ENCODE measurements around the gene FOXL2NB.
"Not testable (repeated sequence)": the region's sequence is repeated elsewhere in the genome, so short reads cannot be mapped to it uniquely, and the experiment has no call there.

The FOXL2NB gene

GRCh38 chr3:138919325-138919724 is 27.7 kb upstream of the FOXL2NB start:
- Histone ChIP-seq H3K27ac (ENCODE audit: low read depth, low read length, poor library complexity, severe bottlenecking) (no peak overlapping the region), H3K9ac (ENCODE audit: low read length) (no peak overlapping the region), H3K9me3 (ENCODE audit: low read length) (no peaks in the 10 kb centered on the region), H3K36me3 (ENCODE audit: insufficient read depth, low read length) (no peaks in the 10 kb centered on the region), H4K20me1 (ENCODE audit: insufficient read depth, low read length) (no peaks in the 10 kb centered on the region), H3K4me2 (ENCODE audit: low read length) (no peak overlapping the region), H3K79me2 (ENCODE audit: insufficient read depth, low read length) (no peaks in the 10 kb centered on the region), H3K4me3 (ENCODE audit: low read depth, low read length, poor library complexity, severe bottlenecking) (no peak overlapping the region), H3F3A (ENCODE audit: insufficient read depth, low read length) (no peaks in the 10 kb centered on the region), H3K4me1 (ENCODE audit: insufficient read depth, low read length, severe bottlenecking) (peaks cover 5% of the 10 kb centered on the region), H3K27me3 (ENCODE audit: insufficient read depth, low read length) (no peaks in the 10 kb centered on the region; the same call in 1 of the 2 replicates), H2AFZ (ENCODE audit: low read length) (no peak overlapping the region), H3K9me2 (ENCODE audit: low read depth, low read length) (no peaks in the 10 kb centered on the region)
- TF ChIP-seq CTCF (IDR thresholded peaks at IDR 0.05; ENCODE audit: low read length) (peak; percentile 23; the same call in 1 of the 2 replicates), EZH2 (IDR thresholded peaks at IDR 0.05; ENCODE audit: borderline replicate concordance, low read length) (no peak)

GRCh38 chr3:138921316-138922292 is 25.4 kb upstream of the FOXL2NB start:
- H3K27ac ChIP-seq (ENCODE audit: low read depth, low read length, poor library complexity, severe bottlenecking) = no peak overlapping the region
- H3K4me2 ChIP-seq (ENCODE audit: low read length) = no peak overlapping the region
- H4K20me1 ChIP-seq (ENCODE audit: insufficient read depth, low read length) = no peaks in the 10 kb centered on the region
- H3F3A ChIP-seq (ENCODE audit: insufficient read depth, low read length) = no peaks in the 10 kb centered on the region
- no peak overlapping the region for H3K4me3 ChIP-seq (ENCODE audit: low read depth, low read length, poor library complexity, severe bottlenecking)
- no peak overlapping the region for H3K9ac ChIP-seq (ENCODE audit: low read length)
- no peaks in the 10 kb centered on the region for H3K4me1 ChIP-seq (ENCODE audit: insufficient read depth, low read length, severe bottlenecking)
- no peaks in the 10 kb centered on the region for H3K9me2 ChIP-seq (ENCODE audit: low read depth, low read length)
- no peak overlapping the region for H2AFZ ChIP-seq (ENCODE audit: low read length)
- no peaks in the 10 kb centered on the region for H3K9me3 ChIP-seq (ENCODE audit: low read length)
- no peaks in the 10 kb centered on the region for H3K27me3 ChIP-seq (ENCODE audit: insufficient read depth, low read length)
- TF ChIP-seq EZH2 (IDR thresholded peaks at IDR 0.05; ENCODE audit: borderline replicate concordance, low read length) = no peak
- no peak for TF ChIP-seq CTCF (IDR thresholded peaks at IDR 0.05; ENCODE audit: low read length)
- no peaks in the 10 kb centered on the region for H3K36me3 ChIP-seq (ENCODE audit: insufficient read depth, low read length)
- H3K79me2 ChIP-seq (ENCODE audit: insufficient read depth, low read length) = no peaks in the 10 kb centered on the region

- not testable (repeated sequence) for H3F3A ChIP-seq (ENCODE audit: insufficient read depth, low read length); H3K79me2 ChIP-seq (ENCODE audit: insufficient read depth, low read length); H4K20me1 ChIP-seq (ENCODE audit: insufficient read depth, low read length); H2AFZ ChIP-seq (ENCODE audit: low read length); H3K4me1 ChIP-seq (ENCODE audit: insufficient read depth, low read length, severe bottlenecking); H3K27ac ChIP-seq (ENCODE audit: low read depth, low read length, poor library complexity, severe bottlenecking); H3K9ac ChIP-seq (ENCODE audit: low read length); H3K9me3 ChIP-seq (ENCODE audit: low read length); H3K4me2 ChIP-seq (ENCODE audit: low read length); H3K27me3 ChIP-seq (ENCODE audit: insufficient read depth, low read length); H3K4me3 ChIP-seq (ENCODE audit: low read depth, low read length, poor library complexity, severe bottlenecking); H3K36me3 ChIP-seq (ENCODE audit: insufficient read depth, low read length); H3K9me2 ChIP-seq (ENCODE audit: low read depth, low read length)
These were observed 24.6 kb upstream of the FOXL2NB start for GRCh38 chr3:138922400-138922799.

Data from OCI-LY1 (cell line).